ENCODE measurements around the gene GGNBP2.
"Not testable (repeated sequence)": the region's sequence is repeated elsewhere in the genome, so short reads cannot be mapped to it uniquely, and the experiment has no call there.

Gene GGNBP2

DNA sequence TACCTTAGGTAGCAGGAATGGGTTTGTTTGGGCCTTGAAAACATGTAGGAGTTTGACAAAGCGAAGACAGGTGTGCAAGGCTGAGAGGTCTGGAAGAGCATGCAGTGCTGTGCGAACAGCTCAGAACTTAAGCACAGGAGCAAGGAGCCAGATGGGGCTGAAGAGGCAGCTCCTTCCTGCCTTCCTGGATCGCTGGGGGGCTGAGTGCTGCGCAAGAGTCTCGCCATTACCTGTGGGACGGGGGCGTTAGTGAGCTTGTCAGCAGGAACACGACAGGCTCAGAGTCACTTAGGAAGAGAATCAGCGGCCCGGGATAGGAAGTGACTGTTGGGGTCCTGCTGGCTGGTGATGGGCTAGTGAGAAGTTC lies 56.2 kb downstream of the GGNBP2 start:
- peak overlapping the region; percentile 42 for H3K27ac ChIP-seq (ENCODE audit: poor library complexity, severe bottlenecking)
- TF ChIP-seq CTCF (IDR thresholded peaks at IDR 0.05; ENCODE audit: poor library complexity, severe bottlenecking) = no peak
- DNase-seq (ENCODE audit: low spot score) = no peak
- peak overlapping the region; percentile 78 for H3K4me3 ChIP-seq (ENCODE audit: severe bottlenecking)
- no peaks in the 10 kb centered on the region for H3K27me3 ChIP-seq (ENCODE audit: insufficient read depth, poor library complexity, severe bottlenecking)
- H3K9me3 ChIP-seq (ENCODE audit: severe bottlenecking) = no peaks in the 10 kb centered on the region
- ATAC-seq (ENCODE audit: low read depth) = peak; percentile 22
- no peaks in the 10 kb centered on the region for H3K36me3 ChIP-seq (ENCODE audit: low read depth)
- peaks cover 5% of the 10 kb centered on the region for H3K4me1 ChIP-seq (ENCODE audit: insufficient read depth, poor library complexity, severe bottlenecking)

GRCh38 chr17:36601303-36602029 lies 56.7 kb downstream of the GGNBP2 start, which contains the start of gene MRM1:
Gene MRM1 (plus strand): TSS chr17:36601583. CDS start chr17:36601811, 228 bp downstream.
- Histone ChIP-seq H3K4me3 (ENCODE audit: severe bottlenecking) (peak within 1 kb of the TSS; percentile 78), H3K27ac (ENCODE audit: poor library complexity, severe bottlenecking) (peak within 1 kb of the TSS; percentile 42), H3K36me3 (ENCODE audit: low read depth) (no peaks in the 10 kb centered on the region), H3K27me3 (ENCODE audit: insufficient read depth, poor library complexity, severe bottlenecking) (no peaks in the 10 kb centered on the region), H3K9me3 (ENCODE audit: severe bottlenecking) (no peaks in the 10 kb centered on the region), H3K4me1 (ENCODE audit: insufficient read depth, poor library complexity, severe bottlenecking) (peaks cover 5% of the 10 kb centered on the region)
- peak; percentile 81 for ATAC-seq (ENCODE audit: low read depth)
- peak; percentile 19 for TF ChIP-seq CTCF (IDR thresholded peaks at IDR 0.05; ENCODE audit: poor library complexity, severe bottlenecking)
- peak; percentile 92 for DNase-seq (ENCODE audit: low spot score)

GRCh38 chr17:36602030-36602748 lies 57.5 kb downstream of the GGNBP2 start:
- H3K4me1 ChIP-seq (ENCODE audit: insufficient read depth, poor library complexity, severe bottlenecking) = peaks cover 5% of the 10 kb centered on the region
- H3K27ac ChIP-seq (ENCODE audit: poor library complexity, severe bottlenecking) = peak overlapping the region; percentile 42

DNA sequence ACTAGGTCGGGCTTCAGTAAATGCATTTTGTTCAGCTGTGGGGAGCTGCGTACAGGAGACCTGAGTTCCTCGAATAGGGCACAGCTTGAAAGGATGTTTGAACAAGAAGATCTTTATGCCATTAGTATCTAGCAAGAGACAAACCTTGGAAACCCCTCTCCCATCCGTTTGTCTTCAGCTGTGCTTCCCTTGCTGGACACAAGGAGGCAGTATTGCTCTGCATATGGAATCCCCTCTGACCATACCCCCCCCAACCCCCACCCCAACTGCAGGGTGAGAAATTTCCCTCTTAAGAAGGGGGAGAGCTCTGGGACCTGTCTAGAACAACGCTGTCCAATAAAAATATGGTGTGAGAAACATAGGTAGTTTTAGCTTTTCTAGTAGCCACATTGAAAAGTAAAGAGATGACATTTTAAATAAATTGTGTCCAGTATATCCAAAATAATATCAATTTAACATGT lies 58.2 kb downstream of the GGNBP2 start:
- Histone ChIP-seq H3K4me1 (ENCODE audit: insufficient read depth, poor library complexity, severe bottlenecking) (peaks cover 5% of the 10 kb centered on the region), H3K4me3 (ENCODE audit: severe bottlenecking) (peak overlapping the region; percentile 78), H3K27me3 (ENCODE audit: insufficient read depth, poor library complexity, severe bottlenecking) (no peaks in the 10 kb centered on the region), H3K9me3 (ENCODE audit: severe bottlenecking) (no peaks in the 10 kb centered on the region), H3K27ac (ENCODE audit: poor library complexity, severe bottlenecking) (peak overlapping the region; percentile 42), H3K36me3 (ENCODE audit: low read depth) (no peaks in the 10 kb centered on the region)
- DNase-seq (ENCODE audit: low spot score) (no peak), ATAC-seq (ENCODE audit: low read depth) (no peak)
- TF ChIP-seq CTCF (IDR thresholded peaks at IDR 0.05; ENCODE audit: poor library complexity, severe bottlenecking) = peak; percentile 88

More at GRCh38 chr17:36602030-36602748, 57.5 kb downstream of the GGNBP2 start:
- no peaks in the 10 kb centered on the region for H3K27me3 ChIP-seq (ENCODE audit: insufficient read depth, poor library complexity, severe bottlenecking)
- no peaks in the 10 kb centered on the region for H3K9me3 ChIP-seq (ENCODE audit: severe bottlenecking)
- no peaks in the 10 kb centered on the region for H3K36me3 ChIP-seq (ENCODE audit: low read depth)
- peak; percentile 20 for ATAC-seq (ENCODE audit: low read depth)
- no peak for TF ChIP-seq CTCF (IDR thresholded peaks at IDR 0.05; ENCODE audit: poor library complexity, severe bottlenecking)
- peak; percentile 61 for DNase-seq (ENCODE audit: low spot score)
- peak overlapping the region; percentile 78 for H3K4me3 ChIP-seq (ENCODE audit: severe bottlenecking)

DNA sequence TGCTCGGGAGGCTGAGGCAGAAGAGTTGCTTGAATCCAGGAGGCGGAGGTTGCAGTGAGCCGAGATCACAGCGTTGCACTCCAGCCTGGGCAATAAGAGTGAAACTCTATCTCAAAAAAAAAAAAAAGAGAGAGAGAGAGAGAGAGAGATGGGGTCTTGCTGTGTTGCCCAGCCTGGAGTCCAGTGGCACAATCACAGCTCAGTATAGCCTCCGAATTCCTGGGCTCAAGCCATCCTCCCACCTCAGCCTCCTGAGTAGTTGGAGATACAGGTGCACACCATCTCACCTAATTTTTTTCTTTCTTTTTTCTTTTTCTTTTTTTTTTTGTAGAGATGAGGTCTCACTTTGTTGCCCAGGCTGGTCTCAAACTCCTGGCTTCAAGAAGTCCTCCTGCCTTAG lies 60.3 kb downstream of the GGNBP2 start:
- not testable (repeated sequence) for H3K27me3 ChIP-seq (ENCODE audit: insufficient read depth, poor library complexity, severe bottlenecking); ATAC-seq (ENCODE audit: low read depth); H3K4me3 ChIP-seq (ENCODE audit: severe bottlenecking); H3K9me3 ChIP-seq (ENCODE audit: severe bottlenecking); H3K36me3 ChIP-seq (ENCODE audit: low read depth); H3K4me1 ChIP-seq (ENCODE audit: insufficient read depth, poor library complexity, severe bottlenecking); DNase-seq (ENCODE audit: low spot score); H3K27ac ChIP-seq (ENCODE audit: poor library complexity, severe bottlenecking)
